Left colon (tissue), 2 donors: Measurements from ENCODE around the gene FUT9. TPM values are rescaled to one million over a fixed set of nuclear protein-coding genes. Genes with fewer than 3 reads are reported as not detected.

Experiments
- ATAC-seq: fragments of 200-7000 bp; cut with Tn5 transposase; one replicate; pipeline ENCODE4 v1.9.1; 2020; ENCODE audit warnings: mild to moderate bottlenecking, moderate library complexity
- DNase-seq, 2 donors: peaks; one replicate each; pipeline ENCODE4 v3.0.0-alpha.2; 2020
- intact Hi-C, 2 donors: fragments of 100-400 bp; cut with DNase I in 1 of 2; cut with micrococcal nuclease in 1 of 2; formaldehyde crosslinking; loops; one replicate each; pipeline versions ENCODE4 v1.11.2 to v1.14.0; 2022; cut with DNase I, micrococcal nuclease
- total RNA-seq, 2 donors: library from RNA; stranded (reverse); fragmentation: NEBNext Ultra II Directional; extraction: Animal tissue kit (Norgen Biotek cat#: 25700); gene quantifications; one replicate each; pipeline ENCODE4 v1.2.1, GENCODE V29; 2021
- donor health status: DM: no; HTN: no; CAD: no.
- donor health status: DM: yes; HTN: yes; CAD: no.

Gene FUT9
- total RNA-seq, 2 donors from 2014 or later = 0.03 TPM; not detected in 1

GRCh38 chr6:96060249-96060648, 44.5 kb downstream of the FUT9 start:
- intact Hi-C loops = no loop called here
- ATAC-seq (no peak), DNase-seq (no peak)

- DNase-seq (no peak), ATAC-seq (no peak)
- intact Hi-C loops = no loop called here
Measured at GRCh38 chr6:96065213-96065612, 49.4 kb downstream of the FUT9 start.

GRCh38 chr6:96066376-96066775, 50.6 kb downstream of the FUT9 start:
- intact Hi-C loops = no loop called here
- ATAC-seq (no peak), DNase-seq (no peak)

GRCh38 chr6:96073555-96073954, 57.8 kb downstream of the FUT9 start:
- ATAC-seq = no peak

GRCh38 chr6:96074006-96074405, 58.2 kb downstream of the FUT9 start:
- DNase-seq = no peak
- ATAC-seq = no peak
- intact Hi-C loops = no loop called here

More at GRCh38 chr6:96073555-96073954, 57.8 kb downstream of the FUT9 start:
- DNase-seq = no peak
- intact Hi-C loops = no loop called here

- ATAC-seq = no peak
- intact Hi-C loops = no loop called here
- no peak for DNase-seq
Measured at GRCh38 chr6:96075826-96076225, 60.1 kb downstream of the FUT9 start.

- DNase-seq (no peak), ATAC-seq (no peak)
- intact Hi-C loops = no loop called here
Measured at GRCh38 chr6:96086745-96087144, 71.0 kb downstream of the FUT9 start.

GRCh38 chr6:96089173-96089572, 73.4 kb downstream of the FUT9 start:
- intact Hi-C loops = no loop called here
- ATAC-seq (no peak), DNase-seq (no peak)

- ATAC-seq (no peak), DNase-seq (no peak)
- intact Hi-C loops = no loop called here
Measured at GRCh38 chr6:96094077-96094476, 78.3 kb downstream of the FUT9 start.

GRCh38 chr6:96099069-96099468, 83.3 kb downstream of the FUT9 start:
- intact Hi-C loops = no loop called here
- ATAC-seq (no peak), DNase-seq (no peak)

GRCh38 chr6:96101564-96101963, 85.8 kb downstream of the FUT9 start:
- ATAC-seq (no peak), DNase-seq (no peak)
- intact Hi-C loops = no loop called here

- no peak for DNase-seq
- intact Hi-C loops = no loop called here
- no peak for ATAC-seq
Measured at GRCh38 chr6:96104910-96105309, 89.1 kb downstream of the FUT9 start.

GRCh38 chr6:96110878-96111277, 95.1 kb downstream of the FUT9 start:
- intact Hi-C loops = no loop called here
- ATAC-seq = no peak
- DNase-seq = no peak

GRCh38 chr6:96116674-96117073, 100.9 kb downstream of the FUT9 start:
- intact Hi-C loops = no loop called here
- DNase-seq (no peak), ATAC-seq (no peak)

GRCh38 chr6:96124778-96125177, 109.0 kb downstream of the FUT9 start:
- no peak for ATAC-seq
- DNase-seq = no peak
- intact Hi-C loops = no loop called here

- intact Hi-C loops = no loop called here
- no peak for ATAC-seq
- DNase-seq = no peak
Measured at GRCh38 chr6:96138406-96138805, 122.6 kb downstream of the FUT9 start.

GRCh38 chr6:96142142-96142541, 126.4 kb downstream of the FUT9 start:
- DNase-seq (no peak), ATAC-seq (no peak)
- intact Hi-C loops = no loop called here

- no peak for DNase-seq
- ATAC-seq = no peak
- intact Hi-C loops = no loop called here
Measured at GRCh38 chr6:96150431-96150830, 134.7 kb downstream of the FUT9 start.

GRCh38 chr6:96151707-96152106, 135.9 kb downstream of the FUT9 start:
- no peak for ATAC-seq
- intact Hi-C loops = no loop called here

GRCh38 chr6:96152114-96152708, 136.4 kb downstream of the FUT9 start:
- no peak for DNase-seq
- no peak for ATAC-seq
- intact Hi-C loops = no loop called here

More at GRCh38 chr6:96151707-96152106, 135.9 kb downstream of the FUT9 start:
- DNase-seq = no peak

GRCh38 chr6:96153775-96154174, 138.0 kb downstream of the FUT9 start:
- intact Hi-C loops = no loop called here
- ATAC-seq (no peak), DNase-seq (no peak)
